ENCODE measurements around the gene CA10.

- TF ChIP-seq CTCF (IDR thresholded peaks at IDR 0.05; ENCODE audit: extremely low read depth in 1 of 2, insufficient read depth in 1 of 2, low read depth in 1 of 2, low read length in 2 of 2) (no peak), EZH2 (IDR thresholded peaks at IDR 0.05; ENCODE audit: borderline replicate concordance, low read depth, low read length, severe bottlenecking) (no peak), POLR2A (IDR thresholded peaks at IDR 0.05; ENCODE audit: low read depth, low read length) (no peak), MYC (IDR thresholded peaks at IDR 0.05; ENCODE audit: low read depth, low read length) (no peak)
Measured at GRCh38 chr17:51951741-51952140, 206.8 kb downstream of the CA10 start.
